GM18873 (cell line): Measurements from ENCODE around the gene SMYD2.
A peak's percentile ranks its signal among the peaks of the same experiment; 100 is the strongest.

ENCODE experiments used
- ATAC-seq: cut with Tn5 transposase; IDR thresholded peaks from one replicate; pipeline ENCODE4 v1.9.1; 2021; ENCODE audit warnings: mild to moderate bottlenecking, moderate library complexity, moderate number of reproducible peaks; ENCODE audit not compliant: unreplicated experiment, low FRiP score

The SMYD2 gene

DNA sequence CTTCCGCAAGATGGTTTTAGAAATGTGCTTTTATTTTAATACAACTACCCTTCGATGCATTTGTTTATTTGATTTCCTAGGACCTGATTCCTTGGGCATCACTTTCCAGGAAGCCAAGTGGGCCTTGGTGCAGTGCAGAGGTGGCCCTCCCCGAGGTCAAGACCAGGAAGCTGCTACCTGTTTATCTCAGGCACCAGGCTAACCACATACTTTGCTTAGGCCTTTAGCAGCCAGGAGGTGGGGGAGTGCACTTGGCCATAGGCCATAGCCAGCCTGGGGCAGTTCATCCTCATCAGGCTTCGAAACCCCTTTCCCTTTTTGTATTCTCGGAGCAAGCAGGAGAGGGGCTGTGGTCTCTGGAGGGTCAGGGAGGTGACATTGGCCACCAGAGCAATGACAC is 45.4 kb downstream of the SMYD2 start:
- ATAC-seq, result no peak

DNA sequence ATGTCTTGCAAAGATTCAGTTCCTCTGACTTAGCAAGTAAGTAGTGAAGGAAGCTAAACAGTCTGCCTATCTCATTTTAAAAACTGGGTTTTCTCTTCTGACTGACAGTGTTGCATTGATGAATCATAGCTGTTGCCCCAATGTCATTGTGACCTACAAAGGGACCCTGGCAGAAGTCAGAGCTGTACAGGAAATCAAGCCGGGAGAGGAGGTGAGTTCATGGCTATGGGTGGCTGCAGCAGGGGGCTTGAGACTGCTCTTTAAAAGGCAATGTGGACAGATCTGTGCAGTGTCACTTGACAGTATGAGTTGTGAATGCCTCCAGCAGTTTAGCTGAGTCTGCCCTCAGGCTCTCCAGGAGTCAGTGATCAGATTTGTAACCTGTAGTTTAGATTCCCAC is 46.6 kb downstream of the SMYD2 start:
- no peak for ATAC-seq

DNA sequence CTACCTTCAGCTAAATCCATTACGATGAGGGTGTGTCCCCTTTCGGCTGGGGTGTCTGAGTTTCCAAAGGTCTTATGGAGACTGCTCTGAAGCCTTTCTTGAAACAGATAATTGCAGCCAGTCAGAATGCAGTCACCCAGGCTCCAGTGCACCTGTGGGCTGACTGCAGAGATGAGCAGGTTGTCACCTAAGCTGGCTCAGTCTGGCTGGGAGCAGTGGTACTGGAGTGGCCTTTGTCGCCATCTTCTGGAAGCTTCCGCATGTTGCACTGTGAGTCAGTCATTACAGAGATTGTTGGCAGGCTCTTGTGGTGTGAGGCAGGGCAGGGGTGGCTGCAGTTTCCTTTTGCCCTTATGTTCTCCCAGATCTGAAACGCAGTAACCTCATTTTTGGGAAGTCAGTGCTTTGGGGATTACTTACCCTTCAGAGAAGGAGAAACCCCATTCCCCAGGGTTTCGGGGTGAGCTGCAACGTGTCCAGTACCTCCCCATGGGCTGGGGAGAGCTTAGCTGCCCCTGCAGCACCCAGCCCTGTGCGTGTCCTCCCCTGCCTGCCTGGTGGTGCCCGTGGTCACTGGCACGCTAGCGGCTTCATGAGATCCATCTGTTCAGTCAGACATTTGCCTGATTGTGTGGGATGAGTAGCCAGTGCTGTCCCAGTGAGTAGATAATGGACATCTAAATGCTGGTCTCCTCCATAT is 48.0 kb downstream of the SMYD2 start:
- ATAC-seq, result peak; percentile 93

DNA sequence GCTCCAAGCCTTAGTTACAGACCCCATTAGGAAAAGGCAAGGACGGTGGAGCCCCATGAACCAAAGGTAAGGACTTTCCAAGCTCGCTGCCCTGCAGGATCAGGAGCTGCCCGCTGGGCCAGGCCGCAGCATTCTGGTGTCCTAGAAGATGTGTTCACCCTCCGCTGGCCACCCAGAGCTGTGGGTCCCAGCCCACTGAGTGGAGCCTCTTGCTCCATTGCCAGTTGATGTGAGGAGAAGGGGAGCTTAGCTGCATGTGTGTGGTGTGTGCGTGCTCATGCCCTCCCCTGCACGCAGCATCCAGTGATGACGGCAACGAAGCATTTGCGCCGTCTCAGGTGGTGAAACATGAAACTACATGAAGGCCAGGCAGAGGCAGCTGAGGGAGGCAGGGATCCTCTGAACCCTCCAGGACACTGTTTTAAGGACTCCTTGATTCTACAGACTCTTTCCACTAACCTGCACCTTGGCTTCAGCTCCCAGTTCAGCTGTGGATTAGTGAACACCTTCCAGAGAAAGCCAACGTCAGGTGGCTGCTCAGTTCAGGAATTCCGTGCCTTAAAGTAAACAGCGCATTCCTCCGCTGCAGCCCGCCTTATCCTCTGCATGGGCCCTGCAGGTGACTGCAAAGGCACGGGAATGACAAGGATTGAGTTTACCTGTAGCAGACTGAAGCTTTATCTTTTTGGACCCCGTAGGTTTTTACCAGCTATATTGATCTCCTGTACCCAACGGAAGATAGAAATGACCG is 48.7 kb downstream of the SMYD2 start:
- no peak for ATAC-seq

DNA sequence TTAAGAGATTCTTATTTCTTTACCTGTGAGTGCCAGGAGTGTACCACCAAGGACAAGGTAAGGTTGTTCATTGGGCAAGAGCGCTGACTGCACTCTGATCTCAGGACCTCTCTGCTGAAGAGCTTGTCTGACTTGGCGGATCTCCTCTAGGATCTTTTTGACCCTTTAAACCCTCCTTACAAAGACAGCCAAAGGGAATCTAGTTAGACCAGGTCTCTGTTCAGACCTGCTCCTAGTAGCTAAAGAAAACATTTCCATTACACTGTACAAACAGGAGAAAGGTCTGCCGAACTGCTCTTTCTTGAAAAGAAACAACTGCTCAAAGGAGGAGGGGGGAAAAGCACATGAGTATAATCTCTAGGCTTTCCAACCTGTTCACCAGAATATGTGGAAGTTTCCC is 49.3 kb downstream of the SMYD2 start:
- ATAC-seq, result no peak

DNA sequence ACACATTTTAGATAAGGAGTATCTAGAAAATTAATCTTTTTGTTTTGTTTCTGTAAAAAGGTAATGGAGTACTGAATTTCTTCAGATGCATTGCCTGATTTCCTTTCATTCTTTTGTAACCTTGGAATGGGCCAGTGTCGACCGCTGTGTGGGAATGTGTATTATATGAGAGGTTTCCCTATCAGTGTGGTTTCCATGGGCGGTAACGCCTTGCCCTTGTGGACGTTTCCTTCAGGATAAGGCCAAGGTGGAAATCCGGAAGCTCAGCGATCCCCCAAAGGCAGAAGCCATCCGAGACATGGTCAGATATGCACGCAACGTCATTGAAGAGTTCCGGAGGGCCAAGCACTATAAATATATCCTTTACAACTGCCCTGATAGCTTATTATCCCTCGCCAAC is 49.8 kb downstream of the SMYD2 start:
- no peak for ATAC-seq

DNA sequence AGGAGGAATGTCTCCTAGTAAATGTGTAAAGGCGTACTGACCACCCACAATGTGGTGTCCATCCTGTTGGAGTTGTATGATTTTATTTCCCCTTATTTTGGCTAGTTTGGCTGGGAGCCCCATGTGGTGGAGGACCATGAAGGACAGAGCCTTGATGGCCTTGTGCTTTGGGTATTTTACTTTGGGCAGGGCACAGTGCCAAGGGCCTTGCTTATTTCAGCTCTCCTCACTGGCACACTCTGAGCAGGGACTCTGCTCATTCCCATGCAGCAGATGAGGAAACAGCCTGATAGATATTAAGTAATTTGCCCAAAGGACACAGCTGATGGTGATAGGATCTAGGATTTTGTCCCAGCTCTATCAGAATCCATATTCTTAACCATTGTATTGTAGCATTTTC is 50.2 kb downstream of the SMYD2 start:
- no peak for ATAC-seq

DNA sequence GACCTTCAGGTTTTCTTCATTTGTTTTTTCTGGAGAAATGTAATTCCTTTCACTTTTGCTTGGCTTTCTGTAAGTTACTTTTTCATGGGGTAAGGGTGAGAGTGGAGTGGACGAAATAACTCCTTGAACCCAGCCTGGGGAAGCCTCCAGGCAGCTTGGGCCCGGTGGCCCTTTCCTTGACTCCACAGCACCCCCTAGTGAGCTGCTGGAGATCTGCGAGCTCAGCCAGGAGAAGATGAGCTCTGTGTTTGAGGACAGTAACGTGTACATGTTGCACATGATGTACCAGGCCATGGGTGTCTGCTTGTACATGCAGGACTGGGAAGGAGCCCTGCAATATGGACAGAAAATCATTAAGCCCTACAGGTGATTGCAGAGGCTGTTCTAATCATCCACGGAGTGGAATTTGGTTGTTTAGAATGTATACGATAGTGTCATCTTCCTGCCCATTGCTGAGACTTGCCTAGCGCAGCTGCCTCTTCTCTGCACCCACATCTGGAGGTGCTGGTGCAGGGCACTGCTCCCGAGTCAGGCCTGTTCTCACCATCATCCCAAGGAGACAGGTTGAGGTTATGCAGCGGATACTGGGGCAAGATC is 51.0 kb downstream of the SMYD2 start:
- ATAC-seq, result no peak

DNA sequence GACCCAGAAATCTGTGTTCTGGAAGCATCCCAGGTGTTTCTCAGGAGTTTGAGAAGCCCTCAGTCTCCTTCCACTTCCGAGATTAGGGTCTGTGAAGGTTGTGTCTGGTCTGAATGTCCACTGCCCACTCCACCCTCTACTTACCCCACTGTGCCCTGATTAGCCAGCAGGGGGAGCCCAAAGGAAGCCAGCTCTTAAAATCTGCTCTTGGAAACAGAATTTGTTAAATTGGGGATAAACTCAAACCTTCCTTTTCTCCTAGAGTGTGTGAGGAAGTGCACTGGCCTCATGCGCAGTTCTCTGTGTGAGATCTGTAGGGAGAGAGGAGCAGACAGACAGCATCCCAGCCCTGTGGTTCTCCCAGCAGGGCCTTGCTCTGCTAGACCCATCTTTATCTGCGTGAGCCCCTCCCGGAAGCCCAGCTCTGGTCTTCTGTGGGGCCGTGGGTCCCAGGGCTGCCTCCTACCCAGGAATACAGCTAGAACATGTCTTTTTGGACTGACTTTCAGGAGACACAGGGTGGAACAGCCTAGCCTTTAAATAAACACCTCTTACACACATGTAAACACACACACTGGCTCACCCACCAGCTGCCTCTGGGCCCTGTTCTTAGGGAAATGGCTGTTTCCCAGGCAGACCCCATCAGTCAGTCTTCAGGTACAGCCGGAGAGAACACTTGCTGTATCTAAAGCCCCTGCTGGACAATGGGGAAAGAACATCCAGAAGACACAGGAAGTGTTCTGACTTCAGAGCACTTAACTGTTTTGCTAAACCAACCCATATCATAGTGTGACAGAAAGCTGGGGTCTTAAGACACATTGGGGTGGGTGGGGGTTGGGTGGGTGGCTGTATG is 52.2 kb downstream of the SMYD2 start:
- no peak for ATAC-seq

DNA sequence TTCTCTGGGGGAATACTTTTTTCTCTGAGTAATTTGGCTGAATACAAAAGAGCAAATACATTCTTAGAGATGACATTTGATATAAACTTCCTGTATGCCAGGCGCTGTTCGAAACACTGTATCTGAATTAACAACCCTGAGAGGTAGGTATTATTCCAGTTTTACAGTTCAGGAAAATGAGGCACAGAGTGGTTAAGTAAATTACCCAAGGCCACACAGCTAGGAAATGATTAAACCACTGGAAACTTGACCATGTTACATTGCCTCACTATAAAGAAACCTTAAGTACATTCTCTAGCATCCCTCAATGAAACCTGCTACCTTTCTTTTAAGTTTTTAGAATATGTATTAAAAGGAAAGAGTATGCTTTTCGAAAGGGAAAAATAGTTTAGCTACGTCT is 54.6 kb downstream of the SMYD2 start:
- ATAC-seq, result no peak

DNA sequence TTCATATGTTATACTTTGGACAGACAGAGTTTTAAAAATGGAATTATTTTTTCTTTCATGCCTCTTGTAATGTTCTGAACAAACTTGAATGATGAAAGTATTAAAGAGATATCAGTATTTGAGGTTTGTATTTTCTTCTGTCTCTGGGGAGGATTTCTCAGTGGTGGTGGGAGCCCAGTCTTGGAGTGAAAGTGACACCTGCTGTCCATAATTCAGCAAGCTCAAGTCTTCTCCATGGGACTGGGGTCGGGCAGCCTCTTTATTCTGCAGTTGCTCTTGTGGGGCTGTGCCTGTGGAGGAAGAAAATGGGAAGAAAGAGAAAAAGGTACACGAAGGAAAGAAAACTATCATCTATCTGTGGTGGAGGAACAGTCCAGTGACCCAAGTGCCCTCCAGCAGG is 56.1 kb downstream of the SMYD2 start:
- no peak for ATAC-seq

DNA sequence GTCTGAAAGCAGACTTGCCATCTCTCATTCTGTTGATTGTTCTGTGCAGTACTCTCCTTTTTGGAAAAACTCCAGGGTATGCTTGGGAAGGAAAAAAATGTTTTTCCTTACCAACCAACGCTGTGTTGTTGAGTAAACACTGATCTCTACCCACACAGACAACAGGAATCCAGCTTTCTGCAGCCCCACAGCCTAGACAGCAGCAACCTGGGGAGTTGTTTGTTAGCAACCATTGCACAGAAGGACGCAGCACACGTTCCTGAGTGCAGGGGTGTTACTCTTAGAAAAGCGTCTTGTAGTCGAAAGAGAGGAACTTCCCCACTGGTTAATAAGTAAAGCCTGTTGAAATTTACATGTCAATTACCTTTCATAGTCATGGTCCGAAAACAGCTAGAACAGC is 56.6 kb downstream of the SMYD2 start:
- ATAC-seq, result no peak

DNA sequence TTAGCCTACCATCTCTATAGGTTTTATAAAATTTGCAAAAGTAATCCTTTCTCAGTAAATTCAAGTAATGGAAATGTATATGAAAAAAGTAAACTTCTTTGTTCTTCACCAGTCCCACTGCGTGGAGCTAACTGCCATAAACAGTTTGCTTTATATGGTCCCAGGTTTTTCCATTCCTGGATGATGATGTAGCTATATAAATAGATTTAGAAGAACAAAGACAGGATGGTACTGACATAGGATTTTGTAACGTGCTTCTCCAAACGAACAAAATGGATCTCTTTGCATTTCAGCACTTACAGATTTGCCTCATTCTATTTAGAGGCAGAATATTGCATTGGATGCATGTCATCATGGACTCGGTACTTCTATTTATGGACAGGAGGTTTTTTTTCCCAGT is 57.3 kb downstream of the SMYD2 start:
- no peak for ATAC-seq

DNA sequence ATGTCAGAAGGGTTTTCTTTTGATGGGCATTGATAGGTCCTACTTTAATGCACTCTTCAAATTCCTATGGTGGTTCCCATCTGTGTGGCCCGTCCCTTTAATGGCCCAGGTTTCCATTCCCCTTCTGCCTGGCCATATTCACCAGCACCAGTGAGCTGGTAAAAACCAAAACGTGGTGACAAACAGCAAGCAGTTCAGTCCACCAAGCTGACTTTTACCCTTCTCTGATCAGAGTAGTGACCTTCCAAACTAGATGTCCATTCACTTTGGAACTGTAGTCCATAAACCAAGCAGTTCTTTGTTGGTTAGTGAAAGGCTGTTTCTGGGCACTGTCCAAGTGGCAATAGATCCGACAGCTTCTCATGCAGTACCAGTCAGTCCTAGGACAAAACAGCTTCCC is 60.5 kb downstream of the SMYD2 start:
- ATAC-seq, result no peak

DNA sequence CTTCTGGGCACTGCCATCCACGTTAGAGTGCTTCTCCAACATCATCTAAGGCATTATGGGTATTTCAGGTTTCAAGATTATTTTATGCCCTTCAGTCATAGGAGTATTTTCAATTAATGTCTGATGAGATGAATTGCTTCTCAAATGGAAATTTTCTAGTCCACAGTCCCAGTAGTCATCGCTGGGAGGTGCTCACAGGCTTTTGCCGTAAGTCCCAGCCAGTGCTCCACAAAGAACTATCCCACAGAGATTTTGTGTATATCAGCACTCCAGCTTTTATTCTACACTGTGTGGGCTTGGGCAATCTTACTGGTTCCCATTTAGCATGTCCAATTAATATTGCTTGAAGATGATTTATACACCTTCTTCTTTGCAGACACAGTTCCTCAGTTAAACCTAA is 61.0 kb downstream of the SMYD2 start:
- no peak for ATAC-seq

DNA sequence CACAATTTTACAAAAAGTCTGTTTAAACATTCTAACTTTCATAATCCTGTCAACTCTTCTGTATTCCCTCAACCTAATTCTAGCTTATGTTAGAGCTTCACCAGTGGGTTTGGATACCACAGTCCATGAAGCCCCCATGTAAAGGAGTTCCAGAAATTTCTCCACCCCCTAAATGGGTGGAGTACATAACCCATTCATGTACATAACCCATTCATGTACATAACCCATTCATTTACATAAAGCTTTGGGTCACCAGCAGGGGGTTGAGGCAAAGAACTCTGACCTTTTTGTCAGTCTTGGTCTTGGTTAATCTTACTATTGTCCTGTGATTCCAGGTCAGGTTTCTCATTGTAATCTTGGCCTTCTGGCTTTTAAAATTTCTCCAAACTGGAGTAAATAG is 61.6 kb downstream of the SMYD2 start:
- ATAC-seq, result no peak

DNA sequence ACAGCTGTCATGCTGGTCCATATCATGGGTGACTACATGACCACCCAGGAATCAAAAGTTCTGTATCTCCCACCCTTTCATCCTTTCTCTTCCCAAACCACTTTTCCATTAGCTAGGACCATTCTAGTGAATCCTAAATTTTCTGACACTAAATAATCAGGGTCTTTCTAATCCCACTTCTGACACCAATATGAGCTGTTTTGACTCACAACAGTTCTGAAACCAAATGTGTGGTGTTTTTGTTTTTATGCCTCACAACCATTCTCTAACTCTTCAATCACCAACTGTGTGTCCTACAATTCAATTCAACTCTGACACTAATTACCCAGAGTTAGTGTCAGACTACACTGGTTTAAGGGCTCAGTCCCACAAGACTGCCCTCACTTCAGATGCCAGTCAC is 63.9 kb downstream of the SMYD2 start:
- no peak for ATAC-seq

DNA sequence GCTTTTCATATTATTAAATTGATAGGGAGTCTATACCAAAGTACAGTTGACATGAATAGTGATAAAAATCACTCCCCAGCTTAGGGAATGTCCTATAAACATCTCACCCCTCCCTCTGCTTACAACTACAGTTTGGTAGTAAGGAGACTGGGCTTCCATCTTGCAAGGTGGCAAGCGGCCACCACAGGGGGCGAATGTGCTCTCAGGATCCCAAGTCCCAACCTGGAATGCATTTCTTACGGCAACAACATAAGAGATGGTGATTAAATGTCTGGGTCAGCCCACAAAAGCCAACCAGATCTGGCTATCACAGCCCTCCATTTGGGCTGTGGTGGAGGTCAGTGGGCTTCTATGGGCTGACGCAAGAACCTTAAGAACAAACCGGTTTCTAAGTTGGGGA is 68.0 kb downstream of the SMYD2 start:
- no peak for ATAC-seq

DNA sequence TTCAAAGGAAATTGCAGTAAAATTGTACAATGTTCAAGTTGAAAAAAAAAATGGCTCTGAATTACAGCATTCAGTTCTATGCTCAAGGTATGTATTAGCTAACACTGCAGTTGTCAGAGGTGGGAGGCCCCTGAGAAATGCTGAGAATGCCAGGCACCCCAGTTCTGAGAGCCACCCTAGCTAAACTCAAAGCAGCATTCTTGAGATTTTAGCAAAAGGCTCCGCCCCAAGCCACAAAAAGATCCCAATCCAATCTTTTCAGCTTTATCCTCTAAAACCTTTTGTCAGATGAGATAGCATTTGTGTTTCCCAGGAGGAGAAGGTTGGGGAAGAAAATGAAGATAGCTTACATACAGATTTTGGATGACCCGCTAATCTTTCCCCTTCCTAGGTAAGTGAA is 68.8 kb downstream of the SMYD2 start:
- ATAC-seq, result no peak

DNA sequence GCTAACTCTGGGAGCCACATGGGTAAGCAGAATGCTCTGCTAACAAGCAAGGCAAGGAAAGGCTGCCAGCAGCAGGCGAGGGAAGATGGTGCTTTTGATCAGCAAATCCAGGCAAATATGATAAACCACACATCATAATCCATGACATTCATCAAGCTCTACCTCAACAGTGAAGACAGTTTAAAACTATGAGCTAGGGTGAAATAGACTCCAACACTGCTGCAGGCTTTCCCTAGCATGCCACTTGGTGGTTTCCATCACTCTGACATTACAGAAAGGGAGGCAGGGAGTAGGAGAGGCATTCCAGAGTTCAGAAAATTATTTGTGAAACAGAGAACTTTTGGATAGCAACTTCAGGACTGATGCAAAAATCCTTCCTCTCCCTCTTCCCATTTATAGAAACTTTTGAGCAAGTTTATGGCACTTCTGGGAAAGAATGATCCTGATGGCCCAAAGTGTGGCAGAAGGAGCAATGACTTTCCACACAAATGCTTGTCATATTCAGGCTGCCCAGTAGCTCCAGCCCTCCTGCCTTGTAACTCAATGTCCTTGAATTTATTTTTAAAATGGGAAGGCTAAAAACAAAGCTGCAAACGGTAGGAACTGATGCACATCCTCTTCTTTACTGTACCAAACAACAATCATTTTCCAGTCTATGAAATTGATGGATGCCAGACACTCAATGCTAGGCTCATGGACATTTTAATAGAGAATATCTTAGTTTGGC is 70.8 kb downstream of the SMYD2 start:
- no peak for ATAC-seq
